GM19372 (cell line): ENCODE results near the gene FOXK1.
"Not testable (repeated sequence)": the region's sequence is repeated elsewhere in the genome, so short reads cannot be mapped to it uniquely, and the experiment has no call there.

ENCODE experiments used
- ATAC-seq: cut with Tn5 transposase; IDR thresholded peaks from one replicate; pipeline ENCODE4 v1.9.1; 2021; ENCODE audit warnings: mild to moderate bottlenecking, low read depth, moderate library complexity; ENCODE audit not compliant: unreplicated experiment

Gene FOXK1

DNA sequence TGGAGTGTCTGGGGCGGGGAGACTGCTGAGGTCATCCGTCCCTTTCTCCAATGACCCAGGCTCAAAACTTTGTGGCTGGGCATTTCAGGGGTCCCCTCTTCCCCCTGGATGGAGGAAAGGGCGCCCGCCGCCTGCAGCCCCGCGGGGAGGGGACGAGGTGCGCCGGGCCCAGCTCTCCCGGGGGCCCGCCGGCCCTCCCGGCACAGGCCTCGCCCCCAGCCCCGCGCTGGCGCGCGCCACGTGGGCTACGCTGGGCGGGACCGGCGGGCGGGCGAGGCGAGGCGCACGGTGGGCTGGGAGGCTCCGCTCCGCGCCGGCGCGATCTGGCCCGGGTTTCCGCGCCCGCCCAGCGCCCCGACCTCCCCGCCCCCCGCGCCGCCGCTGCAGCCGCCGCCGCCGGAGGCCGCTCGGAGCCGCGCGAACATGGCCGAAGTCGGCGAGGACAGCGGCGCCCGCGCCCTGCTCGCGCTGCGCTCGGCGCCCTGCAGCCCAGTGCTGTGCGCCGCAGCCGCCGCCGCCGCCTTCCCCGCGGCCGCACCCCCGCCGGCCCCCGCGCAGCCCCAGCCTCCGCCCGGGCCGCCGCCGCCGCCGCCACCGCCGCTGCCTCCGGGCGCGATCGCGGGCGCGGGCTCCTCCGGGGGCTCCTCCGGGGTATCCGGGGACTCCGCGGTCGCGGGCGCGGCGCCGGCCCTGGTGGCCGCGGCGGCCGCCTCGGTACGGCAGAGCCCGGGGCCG, at the start of gene FOXK1:
Gene FOXK1 (plus strand): TSS at position 410 of the 735 bp plus-strand sequence. CDS start 14 bp downstream, at position 424.
- peak; percentile 74 for ATAC-seq

DNA sequence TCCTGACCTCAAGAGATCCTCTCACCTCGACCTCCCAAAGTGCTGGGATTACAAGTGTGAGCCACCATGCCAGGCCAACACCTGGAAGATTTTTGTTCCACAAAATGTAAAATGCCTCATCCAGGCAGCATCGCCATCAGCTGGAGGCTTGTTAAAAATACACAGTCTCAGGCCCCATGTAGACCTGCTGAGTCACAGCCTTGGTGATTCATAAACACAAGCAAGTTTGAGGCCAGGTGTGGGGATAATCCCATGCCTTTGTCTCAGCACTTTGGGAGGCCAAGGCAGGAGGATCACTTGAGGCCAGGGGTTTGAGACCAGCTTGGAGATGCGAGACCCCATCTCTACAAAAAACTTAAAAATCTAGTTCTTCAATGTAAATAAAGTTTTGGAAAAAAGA, 49.1 kb upstream of the FOXK1 start:
- no peak for ATAC-seq

DNA sequence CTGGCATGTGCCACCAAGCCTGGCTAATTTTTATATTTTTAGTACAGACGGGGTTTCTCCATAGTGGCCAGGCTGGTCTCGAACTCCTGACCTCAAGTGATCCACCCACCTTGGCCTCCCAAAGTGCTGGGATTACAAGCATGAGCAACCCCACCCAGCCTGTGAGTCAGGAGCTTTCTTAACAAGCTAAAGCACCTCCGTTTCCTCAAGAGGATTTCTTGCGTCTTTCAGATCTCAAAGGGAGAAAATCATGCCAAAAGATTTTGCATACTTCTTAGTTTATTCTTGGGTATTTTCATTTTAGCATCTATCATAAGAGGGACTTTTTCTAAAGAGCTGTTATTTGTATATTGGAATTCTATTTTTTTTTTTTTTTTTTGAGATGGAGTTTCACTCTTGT, 47.9 kb upstream of the FOXK1 start:
- ATAC-seq = no peak

DNA sequence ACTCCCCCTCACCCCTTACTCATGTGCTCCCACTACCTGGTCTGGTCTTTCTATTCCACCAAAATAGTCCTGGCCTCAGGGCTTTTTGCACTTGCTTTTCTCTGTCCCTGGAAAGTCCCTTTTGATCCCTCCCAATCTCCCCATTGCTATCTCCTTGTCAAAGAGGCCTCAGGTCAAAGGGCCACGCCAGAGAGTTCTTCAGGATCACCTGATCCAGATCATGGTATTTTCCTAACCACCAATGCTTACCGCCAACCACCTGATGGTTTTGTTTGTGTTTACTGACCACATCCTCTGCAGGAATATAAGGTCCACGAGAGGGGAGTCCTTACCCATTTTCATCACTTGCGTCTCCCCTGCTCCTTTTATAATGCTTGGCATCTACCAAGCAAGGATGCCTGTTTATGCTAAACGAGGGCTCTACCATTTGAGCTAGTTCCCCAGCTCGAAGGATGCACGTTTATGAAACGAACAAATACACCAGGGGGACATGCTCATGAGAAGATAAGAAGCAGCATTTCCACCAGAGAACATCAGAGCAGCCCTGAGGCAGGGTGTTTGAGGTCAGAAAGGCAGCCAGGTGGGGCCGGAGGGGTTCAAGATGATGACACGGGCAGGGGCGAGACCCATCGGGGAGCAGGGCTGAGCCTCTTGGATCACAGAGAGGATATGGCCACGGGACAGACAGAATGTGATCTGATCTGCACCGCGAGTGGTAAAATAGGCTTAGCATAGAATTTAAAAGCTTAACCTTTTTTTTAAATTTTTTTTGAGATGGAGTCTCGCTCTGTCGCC, 43.1 kb upstream of the FOXK1 start:
- no peak for ATAC-seq

DNA sequence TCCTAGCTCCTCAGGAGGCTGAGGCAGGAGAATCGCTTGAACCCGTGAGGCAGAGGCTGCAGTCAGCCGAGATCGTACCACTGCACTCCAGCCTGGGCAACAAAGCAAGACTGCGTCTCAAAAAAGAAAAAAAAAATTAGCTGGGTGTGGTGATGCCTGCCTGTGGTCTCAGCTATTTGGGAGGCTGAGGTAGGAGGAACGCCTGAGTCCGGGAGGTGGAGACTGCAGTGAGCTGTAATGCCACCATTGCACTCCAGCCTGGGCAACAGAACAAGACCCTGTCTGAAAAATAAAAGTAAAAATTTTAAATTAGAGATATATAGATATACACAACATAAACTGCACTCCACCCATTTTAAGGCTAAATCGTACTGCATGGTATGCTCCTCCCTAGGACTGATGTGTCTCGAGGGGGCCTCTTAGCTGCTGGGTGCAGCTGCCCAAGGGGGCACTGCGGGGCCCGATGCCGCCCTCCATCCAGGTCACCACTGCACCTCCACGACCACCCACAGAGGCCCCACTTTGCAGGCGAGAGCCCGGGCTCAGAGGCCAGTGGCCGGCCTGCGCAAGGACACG, 40.9 kb upstream of the FOXK1 start:
- no peak for ATAC-seq

DNA sequence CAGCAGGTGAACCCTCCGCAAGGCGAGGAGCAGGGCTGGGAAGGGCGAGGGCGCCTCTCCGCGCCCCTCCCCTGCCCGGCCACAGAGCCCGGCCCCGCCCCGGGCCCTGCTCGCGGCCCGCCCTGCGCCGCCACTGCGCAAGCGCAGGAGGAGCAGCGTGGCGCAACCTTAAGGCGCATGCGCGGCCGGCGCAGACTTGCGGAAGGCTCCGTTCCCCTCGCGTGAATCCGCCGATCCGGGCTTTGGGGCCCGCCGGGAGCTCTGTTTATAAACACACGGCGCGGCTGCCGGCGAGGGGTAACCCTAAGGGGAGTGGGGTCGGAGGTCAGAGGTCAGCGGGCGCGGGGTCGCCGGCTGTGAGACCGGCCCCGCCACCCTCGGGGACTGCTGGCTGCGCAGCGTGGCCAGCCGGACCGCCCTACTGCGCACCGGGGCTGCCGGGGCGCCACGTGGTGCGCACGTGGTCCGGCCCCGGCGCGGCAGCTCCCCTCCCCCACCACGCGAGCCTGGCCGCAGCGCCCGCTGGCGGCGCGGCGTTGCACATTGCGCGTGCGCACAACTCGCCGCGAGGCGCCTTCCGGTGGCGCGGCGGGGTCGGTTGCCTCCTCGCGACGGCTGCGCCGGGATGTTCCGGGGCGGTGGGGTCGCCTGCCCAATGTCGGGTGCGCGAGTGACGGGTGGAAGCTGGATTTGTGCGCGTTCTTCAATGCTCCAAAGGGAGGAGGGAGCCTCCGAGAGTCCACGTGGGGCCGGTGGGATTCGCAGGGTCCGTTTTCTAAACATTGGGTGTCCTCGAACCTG, 40.2 kb upstream of the FOXK1 start:
- ATAC-seq = peak; percentile 77

DNA sequence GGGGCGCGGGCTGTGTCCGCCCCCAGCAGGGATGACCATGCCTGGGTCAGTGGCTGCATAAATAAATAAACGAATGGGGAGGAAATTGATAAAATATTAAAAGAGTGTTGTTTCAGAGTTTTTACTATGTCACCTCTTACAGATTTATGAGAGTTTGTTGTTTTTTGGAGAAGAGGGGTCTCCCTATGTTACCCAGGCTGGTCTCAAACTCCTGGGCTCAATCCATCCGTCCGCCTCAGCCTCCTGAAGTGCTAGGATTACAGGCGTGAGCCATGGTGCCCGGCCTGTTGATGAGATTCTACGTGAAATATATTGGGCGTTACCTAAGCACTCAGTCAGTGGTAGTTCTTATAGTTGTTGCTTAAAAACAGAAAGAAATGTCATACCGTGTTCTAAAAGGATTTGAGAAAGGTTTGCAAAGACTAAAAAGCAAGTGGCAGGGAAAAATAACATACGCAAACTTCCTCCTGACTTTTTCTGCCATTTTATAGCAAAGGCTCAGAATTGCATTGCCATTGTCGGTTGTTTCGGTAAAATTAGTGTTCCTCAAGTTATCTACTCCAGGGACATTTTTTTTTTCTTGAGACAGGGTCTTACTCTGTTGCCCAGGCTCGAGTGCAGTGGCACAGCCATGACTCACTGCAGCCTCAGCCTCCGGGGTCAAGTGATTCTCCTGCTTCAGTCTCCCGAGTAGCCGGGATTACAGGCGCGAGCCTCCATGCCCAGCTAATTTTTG, 39.5 kb upstream of the FOXK1 start:
- no peak for ATAC-seq

DNA sequence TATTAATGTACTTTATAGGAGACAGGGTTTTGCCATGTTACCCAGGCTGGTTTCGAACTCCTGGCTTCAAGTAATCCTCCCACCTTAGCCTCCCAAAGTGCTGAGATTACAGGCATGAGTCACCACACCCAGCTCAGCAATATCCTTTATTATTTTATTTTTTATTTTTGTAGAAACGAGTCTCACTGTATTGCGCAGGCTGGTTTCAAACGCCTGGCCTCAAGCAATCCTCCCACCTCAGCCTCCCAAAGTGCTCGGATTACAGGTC, 39.0 kb upstream of the FOXK1 start:
- ATAC-seq = not testable (repeated sequence)

DNA sequence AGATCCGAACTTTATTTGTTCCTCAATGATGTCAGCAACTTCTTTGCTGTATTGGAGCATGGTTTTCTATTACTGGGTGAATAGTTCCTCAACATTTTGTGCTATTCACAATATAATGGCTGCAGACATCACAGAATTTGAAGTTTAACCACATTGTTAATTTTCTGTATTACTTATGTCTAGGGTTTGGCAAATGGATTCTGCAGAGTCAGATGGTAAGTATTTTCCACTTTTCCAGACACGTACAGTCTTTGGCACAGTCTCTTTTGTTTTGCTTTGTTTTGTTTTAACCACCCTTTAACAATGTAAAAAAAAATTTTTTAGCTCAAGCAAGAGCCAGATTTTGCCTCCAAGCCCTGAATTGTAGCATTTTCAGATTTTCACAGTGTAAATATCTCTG, 36.8 kb upstream of the FOXK1 start:
- no peak for ATAC-seq

DNA sequence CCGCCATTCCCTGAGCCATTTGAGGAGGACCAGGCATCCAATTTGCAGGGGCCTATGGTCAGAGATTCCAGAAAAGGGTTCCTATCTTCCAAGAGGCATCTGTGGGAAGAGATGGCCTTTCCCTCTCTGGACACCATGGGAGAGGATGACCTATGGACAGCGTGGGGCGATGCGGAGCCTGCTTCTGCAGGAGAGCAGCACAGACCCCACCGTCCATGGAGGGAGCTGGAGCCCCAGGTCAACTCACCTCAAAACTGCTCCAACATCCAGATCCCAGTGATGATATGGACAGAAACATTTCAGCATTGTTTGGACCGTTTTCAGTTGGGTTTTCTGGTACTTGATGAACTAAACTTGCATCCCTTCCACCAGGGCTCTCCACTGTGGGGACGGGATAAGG, 34.0 kb upstream of the FOXK1 start:
- no peak for ATAC-seq

DNA sequence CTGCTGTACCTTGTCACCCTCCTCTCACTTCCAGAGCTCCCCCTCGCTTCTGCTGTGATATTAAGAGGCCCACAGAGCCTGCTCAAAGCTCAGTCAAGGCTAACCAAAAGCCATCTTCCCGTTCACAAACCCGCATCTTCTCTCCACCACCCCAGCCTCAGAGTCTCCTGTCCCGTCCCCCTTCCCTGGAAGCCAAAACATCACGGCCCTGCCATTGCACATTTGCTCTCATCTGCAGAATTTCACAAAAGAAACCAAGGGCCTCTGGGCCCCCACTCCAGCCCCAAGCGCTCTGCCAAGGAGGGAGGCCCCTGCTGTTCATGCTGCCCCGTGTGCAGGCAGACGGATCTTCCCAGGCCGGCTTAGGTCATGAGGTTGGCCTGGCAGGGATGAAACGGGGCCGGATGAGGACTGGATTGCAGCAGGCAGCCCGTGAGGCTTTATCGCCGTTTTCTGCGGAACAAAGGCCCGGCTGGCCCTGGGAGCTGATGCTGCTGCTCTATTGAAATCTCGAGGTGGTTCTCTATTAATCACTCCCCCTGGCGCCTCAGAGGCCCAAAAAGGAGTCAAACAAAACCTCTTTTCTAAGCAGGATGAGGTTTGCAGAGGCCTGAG, 31.6 kb upstream of the FOXK1 start:
- no peak for ATAC-seq

DNA sequence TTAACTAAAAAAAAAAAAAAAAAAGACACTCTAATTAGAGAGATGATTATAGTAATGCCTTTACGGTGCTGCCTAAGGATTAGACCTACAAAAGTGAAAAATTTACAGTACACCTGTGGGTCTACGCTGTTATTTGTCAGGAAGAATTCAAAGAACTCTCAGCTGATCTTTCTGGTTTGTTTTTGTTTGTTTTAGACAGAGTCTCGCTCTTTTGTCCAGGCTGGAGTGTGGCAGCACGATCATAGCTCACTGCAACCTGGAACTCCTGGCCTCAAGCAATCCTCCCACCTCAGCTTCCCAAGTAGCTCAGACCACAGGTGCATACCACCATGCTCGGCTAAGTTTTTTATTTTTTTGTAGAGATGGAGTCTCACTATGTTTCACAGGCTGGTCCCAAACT, 28.3 kb upstream of the FOXK1 start:
- no peak for ATAC-seq

DNA sequence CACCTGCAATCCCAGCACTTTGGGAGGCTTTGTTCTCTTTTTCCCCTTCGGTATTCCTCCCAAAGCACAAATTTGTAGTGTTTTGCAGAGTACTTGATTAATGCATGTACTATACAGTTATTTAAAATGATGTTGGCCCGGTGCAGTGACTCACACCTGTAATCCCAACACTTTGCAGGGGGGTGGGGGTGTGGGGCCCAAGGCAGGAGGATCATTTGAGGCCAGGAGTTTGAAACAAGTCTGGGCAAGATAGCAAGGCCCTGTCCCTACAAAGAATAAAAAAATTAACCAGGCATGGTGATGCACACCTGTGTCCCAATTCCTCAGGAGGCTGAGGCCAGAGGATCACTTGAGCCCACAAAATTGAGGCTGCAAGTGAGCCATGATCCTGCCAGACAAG, 26.8 kb upstream of the FOXK1 start:
- no peak for ATAC-seq

DNA sequence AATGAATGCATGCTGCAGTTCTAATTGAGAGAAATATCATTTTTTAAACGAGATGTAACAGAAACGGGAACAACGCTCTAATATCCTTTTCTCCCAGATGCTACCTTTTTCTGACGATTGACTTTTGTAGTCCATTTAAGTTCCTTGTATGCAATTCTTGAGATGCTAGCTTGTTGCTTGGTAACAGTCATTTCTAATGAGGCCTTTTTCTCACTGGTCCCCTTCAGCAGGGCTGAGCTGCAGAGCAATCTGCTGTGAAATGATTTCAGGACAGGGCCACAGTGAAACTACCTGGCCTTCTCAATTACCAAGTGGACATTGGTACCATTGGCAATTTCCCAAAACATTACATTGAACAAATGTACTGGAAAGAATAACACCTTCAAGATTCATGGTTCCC, 26.2 kb upstream of the FOXK1 start:
- ATAC-seq = no peak

DNA sequence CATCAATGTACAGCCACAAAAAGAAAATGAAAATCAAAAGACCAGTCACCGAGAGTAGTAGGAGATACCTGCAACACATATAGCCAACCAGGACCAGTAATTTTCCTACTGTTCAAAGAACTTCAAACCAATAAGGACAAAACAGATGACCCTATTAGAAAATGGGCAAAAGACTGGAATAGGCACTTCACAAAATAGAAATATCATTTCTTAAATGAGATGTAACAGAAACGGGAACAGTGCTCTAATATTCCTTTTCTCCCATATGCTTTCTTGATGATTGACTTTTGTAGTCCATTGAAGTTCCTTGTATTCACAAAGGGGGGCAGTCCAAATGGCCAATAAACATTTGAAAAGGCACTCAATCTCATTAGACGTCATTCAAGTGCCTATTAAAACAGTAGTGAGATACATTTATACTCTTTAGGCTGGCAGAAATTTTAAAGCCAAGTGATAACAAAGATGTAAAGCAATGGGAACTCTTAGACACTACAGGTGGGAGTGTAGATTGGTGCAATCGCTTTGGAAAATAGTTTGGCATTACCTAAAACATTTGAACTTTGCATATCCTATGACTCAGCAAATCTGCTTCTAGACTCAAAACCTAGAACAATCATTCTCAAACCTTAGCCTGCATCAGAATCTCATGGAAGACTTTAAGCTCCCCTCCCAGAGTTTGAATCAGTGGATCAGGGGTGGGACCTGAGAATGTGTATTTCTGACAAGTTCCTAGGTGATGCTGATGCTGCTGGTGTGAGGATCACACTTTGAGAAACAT, 24.3 kb upstream of the FOXK1 start:
- no peak for ATAC-seq

DNA sequence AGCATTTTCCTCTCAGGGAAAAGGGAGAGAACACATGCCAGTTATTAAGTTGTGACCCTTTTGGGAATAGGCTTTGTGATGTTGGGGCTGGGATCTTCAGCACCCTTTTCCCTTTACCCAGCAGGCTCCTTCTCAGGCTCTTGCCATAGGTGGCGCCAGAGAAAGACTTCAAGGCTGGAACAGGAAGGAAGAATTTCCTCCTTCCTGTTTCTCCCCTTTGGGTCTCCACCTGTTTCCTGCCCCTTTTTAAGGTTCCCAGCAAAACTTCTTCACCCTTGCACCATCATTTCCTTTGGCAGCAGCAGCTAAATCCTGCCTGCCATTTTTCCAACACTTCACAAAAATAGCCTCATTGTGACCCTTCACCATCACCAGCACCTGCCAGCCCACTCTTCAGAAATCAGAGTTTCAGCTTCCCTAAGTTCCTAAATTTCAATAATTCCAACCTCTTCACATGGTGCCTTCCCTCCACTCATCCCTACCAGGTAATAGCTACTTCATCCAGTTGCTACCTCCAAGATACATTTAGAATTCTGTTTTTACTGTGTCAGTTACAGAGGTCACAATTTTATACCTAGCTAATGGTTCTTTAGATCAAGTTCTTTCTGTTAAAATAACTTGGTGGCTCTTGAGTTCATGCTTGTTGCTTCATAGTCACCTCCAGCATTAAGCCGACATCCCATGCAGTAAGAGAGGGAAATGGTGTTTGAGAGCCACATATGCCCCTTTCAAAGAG, 22.4 kb upstream of the FOXK1 start:
- no peak for ATAC-seq

DNA sequence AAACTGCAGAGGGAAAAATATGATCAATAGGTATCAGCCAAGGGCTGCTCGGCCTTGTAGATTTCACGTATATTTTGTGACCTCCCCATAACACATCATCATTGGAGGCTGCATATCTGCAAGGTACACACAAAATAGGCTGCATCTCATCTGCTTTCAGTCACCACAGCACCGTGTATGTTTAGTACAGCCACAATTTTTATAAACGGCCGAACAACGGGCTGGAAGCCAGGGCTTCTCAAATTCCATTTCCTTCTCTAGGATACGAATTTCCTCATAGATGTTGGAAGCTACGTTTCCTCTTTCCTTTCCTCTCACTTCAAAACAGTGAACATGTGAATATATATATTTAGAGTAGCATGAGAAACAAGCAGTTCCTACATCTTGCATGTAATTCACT, 20.2 kb upstream of the FOXK1 start:
- no peak for ATAC-seq

DNA sequence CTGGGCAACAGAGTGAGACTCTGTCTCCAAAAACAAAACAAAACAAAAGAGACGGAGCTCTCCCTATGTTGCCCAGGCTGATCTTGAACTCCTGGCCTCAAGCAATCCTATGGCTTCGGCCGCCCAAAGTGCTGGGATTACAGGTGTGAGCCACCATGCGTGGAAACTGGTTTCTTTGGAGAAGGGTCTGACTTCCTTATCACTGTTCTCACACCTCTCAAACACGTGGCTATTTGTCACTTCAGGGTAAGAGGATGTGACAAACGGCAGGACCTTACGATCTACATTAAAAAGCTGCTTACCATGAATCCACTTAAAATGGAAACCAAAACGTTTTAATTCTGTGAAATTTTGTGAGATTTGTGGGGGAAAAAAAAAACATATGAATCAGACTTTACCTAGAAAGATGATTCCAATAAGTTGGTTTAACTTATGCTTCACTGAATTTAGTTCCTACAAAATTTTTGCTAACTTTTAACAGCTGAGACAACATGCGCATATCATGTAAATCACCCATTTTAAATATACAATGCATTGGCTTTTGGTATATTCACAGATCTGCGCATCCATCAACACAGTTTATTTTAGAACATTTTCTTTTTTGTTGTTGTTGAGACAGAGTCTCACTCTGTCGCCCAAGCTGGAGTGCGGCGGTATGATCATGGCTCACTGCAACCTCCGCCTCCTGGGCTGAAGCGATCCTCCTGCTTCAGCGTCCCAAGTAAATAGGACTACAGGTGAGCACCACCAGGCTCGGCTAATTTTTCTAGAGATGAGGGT, 18.7 kb upstream of the FOXK1 start:
- no peak for ATAC-seq
